Activated T-helper 1 cell treated with Interleukin-2 at 50 U/mL for 16 hours (primary cell): Measurements from ENCODE around the gene ME3.

Experiments
- DNase-seq: peaks from one replicate; pipeline ENCODE4 v3.0.0-alpha.2; 2020; ENCODE audit warnings: low read depth

Gene ME3

DNA sequence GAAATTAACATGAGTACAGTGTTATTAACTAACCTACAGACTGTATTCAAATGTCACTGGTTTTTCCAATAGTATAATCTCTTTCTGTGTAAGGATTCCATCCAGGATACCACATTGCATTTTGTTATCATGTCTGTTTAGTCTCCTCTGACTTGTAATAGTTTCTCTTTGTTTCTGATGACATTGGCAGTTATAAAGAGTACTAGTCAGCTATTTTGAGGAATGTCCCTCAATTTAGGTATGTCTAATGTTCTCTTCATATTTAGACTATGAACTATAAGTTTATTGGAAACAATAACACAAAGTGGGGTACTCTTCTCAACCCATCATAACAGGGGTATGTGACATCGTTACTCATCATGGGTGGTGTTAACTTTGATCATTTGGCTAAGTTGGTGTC is 20.3 kb upstream of the ME3 start:
- no peak for DNase-seq

GRCh38 chr11:86692317-86692716 is 19.9 kb upstream of the ME3 start:
- no peak for DNase-seq

DNA sequence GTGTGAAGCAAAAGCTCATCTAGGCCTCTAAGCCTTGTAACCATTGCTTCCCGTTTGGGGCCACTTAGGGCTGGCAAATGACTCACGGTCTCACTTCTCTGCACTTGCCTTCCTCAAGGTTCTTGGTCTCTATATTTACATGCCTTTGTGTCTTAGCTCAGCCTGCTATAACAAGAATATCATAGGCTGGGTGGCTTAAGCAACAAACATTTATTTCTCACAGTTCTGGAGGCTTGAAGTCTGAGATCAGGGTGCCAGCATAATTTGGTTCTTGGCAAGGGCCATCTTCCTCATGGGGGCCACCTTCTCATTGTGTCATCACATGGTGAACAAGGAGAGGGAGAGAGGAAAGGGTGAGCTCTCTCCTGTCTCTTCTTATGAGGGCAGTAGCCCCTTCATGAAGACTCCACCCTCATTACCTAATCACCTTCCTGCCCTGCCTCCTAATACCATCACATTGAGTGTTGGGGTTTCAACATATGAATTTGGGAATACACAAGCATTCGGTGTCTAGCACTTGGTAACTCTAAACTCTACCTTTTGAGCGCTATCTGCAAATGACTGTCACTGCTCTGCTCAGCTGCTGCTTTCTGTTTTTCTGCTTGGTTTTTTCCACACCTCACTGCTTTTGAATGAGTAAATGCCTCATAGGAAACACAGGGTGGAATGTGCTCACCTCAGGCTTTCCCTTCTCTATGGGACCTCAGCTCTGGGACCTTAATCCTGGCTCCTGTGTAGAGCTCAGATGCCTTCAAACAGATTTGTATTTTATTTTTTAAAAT is 16.2 kb upstream of the ME3 start:
- no peak for DNase-seq

- DNase-seq: no peak
These were observed 14.9 kb upstream of the ME3 start for GRCh38 chr11:86687185-86687778.

- DNase-seq: no peak
These were observed 14.1 kb upstream of the ME3 start for GRCh38 chr11:86686531-86686930.

- no peak for DNase-seq
These were observed 9.0 kb upstream of the ME3 start for GRCh38 chr11:86681483-86681756.

DNA sequence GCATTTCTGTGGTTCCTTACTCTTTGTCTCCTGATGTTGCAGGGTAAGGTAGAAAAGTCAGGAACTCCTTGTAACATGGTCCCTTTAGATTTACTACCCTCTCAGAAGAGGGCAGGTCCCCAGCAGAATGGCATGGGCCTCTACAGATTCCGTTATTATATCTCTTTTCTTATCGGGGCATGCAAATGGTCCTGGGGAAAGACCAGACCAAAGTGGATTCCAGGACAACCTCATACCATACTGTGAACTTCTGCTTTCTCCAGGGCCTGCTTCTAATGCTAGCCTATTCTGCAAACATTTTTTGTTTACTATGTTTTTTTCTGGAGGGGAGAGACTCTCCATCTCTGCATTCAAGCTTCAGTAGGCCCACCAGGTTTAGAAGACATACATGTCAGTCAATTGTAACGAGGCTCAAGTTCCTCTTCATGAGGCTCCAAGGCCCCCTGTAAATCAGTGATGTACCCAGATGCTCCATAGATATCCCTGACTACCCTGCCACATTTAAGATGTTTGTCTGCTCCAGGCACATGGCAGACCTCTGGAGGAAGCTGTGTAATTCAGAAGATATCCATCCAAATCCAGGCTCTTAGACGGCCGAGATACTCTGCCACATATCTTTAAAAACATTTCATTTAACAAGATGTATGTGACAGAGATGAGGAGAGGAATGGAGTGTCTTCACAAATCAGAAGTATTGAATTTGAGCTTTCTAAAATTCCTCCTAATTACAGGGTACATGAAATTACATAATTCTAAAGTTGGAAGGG is 8.5 kb upstream of the ME3 start:
- no peak for DNase-seq

DNA sequence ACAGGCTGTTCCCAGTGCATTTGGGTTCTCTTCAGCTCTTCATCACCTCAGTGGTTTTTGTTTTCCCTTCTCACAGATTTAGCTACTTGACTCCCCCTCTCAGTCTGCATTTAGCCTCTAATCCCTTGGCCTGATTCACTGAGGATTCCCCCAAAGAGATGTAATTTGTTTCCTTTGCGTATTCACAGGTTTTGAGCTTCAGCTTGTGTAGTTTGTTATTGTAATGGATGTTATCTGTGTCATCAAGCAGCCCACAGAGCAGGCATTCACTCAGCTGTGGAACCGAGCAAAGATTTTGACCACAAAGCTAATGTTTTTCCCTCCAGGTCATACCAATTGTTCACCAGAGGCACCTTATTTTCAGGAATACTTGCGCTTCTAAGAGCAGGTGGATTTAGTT is 6.4 kb upstream of the ME3 start:
- no peak for DNase-seq

DNA sequence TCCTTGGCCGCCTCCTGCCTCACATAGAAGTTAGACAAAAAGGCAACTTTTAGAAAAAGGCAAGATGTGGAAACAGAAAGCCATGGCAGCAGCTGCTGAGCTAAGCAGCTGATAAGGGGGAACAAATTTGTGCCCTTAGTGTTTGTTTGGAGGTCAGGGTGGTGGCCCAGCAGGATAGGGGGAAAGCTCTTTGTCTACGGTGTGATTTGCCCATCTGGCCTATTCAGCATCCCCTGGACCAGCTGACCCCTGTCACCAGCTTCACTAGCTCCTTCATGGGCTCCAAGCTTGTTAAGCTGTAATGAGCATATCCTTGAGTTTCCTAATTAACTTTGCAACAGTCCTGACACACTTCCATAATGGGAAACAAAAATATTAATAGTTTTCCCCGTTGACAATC is 5.9 kb upstream of the ME3 start:
- DNase-seq: no peak

GRCh38 chr11:86676533-86677154 is 4.2 kb upstream of the ME3 start:
- no peak for DNase-seq

- no peak for DNase-seq
These were observed 3.6 kb upstream of the ME3 start for GRCh38 chr11:86676010-86676409.

GRCh38 chr11:86675017-86675416 is 2.6 kb upstream of the ME3 start:
- DNase-seq: no peak

DNA sequence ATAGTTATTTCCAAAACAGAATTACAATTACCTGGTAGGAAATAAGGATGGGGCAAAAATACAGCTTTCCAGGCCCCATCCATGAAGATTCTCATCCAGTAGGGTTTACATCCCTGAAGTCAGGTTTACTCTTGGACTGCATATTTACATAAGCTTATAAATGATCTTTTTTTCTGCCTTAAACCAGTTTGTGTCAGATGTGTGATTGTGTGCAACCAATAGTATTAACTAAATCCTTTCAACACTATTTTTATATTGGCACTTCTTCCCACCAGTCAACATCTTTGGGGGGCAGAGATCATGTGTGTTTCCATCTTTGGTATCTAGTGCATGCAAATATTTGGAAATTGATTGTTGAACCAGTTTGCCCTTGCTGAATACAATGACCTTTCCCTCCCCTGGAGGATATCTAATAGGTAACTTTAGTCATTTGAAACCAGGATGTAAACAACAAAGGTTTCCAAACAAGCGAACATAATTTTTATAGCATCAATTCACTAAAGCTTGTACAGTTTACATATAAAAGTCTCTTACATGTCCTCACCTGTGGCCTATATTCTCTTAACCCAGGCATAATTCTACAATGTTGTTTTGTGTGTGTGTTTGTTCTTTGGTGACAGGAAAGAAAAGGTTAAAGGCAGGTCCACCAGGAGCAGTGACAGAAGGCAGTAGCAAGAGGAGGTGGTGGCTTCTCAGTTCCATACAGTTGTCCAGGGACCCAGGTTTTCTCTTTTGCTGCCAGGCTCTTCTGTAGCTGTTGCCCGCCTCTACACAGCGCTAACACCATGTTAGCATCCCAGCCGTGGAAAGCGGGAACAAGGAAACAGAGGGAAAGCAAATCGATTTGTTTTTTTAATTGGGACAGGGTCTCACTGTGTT is 1.7 kb upstream of the ME3 start:
- DNase-seq: no peak

GRCh38 chr11:86673055-86673843 is 833 bp upstream of the ME3 start:
- DNase-seq: no peak

GRCh38 chr11:86671531-86672006 is 847 bp downstream of the ME3 start:
- no peak for DNase-seq

- DNase-seq: no peak
These were observed 1.5 kb downstream of the ME3 start for GRCh38 chr11:86670911-86671310.

GRCh38 chr11:86670181-86670580 is 2.2 kb downstream of the ME3 start:
- DNase-seq: no peak

- no peak for DNase-seq
These were observed 3.0 kb downstream of the ME3 start for GRCh38 chr11:86669424-86669823.

DNA sequence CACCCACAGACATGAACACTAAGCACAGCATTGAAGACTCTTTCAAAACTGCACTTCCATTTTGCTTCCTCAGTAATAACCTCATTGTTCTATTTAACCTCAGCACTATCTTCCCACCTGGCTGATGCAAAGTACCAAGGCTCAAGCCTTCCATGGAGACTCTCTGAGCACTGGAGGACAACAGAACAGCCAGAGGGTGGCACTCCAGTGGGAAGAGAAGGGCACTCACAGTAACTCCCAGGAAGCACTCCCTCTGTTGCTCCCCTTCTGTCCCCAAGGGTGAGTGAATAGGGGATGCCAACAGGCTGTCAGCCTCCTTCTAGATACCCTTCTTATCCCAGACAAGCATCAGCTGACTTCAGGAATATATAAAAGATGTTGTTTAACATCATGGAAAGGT is 3.5 kb downstream of the ME3 start:
- DNase-seq: no peak

DNA sequence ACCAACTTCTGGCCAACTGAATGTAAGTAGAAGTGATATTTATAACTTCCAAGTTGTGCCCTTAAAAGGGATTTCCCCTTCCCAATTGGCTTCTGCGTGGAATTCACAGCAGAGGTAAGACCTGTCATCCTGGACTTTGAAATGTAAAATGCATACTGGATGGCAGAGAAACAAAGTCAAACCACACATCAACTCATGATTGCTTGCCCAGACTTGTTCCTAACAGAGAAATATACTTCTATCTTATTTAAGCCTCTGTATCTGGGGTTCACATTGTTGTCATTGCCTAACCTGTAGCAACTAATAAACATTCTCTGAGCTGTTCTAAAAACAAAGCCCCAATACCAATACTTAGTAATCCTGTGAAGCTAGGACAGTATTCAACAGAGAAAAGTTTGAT is 6.2 kb downstream of the ME3 start:
- no peak for DNase-seq

DNA sequence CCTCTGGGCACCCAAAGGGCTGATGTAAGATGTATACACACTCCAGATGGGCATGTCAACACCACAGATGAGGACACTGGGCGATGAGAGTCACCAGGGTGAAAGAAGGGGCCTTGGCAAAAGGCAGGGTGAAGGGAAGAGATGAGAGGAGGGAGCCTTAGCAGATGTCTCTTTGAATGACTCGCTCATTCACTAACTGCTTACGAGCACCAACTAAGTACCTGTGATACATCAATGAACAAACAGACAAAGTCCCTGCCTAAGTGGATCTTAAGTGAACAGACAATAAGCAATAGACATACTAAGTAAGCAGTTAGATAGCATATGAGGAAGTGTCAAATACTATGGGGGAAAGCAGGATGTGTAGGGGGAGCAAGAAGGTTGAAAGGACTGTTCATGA is 7.5 kb downstream of the ME3 start:
- DNase-seq: no peak
